OCI-LY1 (cell line): ENCODE data around the gene POLQ.

ENCODE experiments used
- CTCF ChIP-seq: fragments of 200-600 bp; sonication (generic), shearing (Covaris generic); IDR thresholded peaks from 2 replicates; pipeline ENCODE4 v1.5.1; 2017; ENCODE audit warnings: mild to moderate bottlenecking, antibody characterized with exemption, low read length, moderate library complexity, mixed read lengths
- EZH2 ChIP-seq: fragments of 200-600 bp; sonication (generic), shearing (Covaris generic); IDR thresholded peaks from 2 replicates; pipeline ENCODE4 v1.8.0; 2017; ENCODE audit warnings: borderline replicate concordance, mixed run types, mild to moderate bottlenecking, antibody characterized with exemption, low read length, moderate library complexity, mixed read lengths

- TF ChIP-seq EZH2, result no peak
- TF ChIP-seq CTCF, result no peak
These were observed 57.2 kb downstream of the POLQ start for GRCh38 chr3:121488628-121489027.
